ENCODE measurements around the gene DPF3.

DPF3 gene

GRCh38 chr14:72891666-72892102, 2.2 kb downstream of the DPF3 start:
- H3K4me3 ChIP-seq (replicated peaks; ENCODE audit: low read depth, low read length), result peak overlapping the region; percentile 83
- no peak for DNase-seq (ENCODE audit: low read depth)
- TF ChIP-seq, protein P1, sequence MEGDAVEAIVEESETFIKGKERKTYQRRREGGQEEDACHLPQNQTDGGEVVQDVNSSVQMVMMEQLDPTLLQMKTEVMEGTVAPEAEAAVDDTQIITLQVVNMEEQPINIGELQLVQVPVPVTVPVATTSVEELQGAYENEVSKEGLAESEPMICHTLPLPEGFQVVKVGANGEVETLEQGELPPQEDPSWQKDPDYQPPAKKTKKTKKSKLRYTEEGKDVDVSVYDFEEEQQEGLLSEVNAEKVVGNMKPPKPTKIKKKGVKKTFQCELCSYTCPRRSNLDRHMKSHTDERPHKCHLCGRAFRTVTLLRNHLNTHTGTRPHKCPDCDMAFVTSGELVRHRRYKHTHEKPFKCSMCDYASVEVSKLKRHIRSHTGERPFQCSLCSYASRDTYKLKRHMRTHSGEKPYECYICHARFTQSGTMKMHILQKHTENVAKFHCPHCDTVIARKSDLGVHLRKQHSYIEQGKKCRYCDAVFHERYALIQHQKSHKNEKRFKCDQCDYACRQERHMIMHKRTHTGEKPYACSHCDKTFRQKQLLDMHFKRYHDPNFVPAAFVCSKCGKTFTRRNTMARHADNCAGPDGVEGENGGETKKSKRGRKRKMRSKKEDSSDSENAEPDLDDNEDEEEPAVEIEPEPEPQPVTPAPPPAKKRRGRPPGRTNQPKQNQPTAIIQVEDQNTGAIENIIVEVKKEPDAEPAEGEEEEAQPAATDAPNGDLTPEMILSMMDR (IDR thresholded peaks at IDR 0.05; ENCODE audit: low read length, missing control alignments), result no peak

DNA sequence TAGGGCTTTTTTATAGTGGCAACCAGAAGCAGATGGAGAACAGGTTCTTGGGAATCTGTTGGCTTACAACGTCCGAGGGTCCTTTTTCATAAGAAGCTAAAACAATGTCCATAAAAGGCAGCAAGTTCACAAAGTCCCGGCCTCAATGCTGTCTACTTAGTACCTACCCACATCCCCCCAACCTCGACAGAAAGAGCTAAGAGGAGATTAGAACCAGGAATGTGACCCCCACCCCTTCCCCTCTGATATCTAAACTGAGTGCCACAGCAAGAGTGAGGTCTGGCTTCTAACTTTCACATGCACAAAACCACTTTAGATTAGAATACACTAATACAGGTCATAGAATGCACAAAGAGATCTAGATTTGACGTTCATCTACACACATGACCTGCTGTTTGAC, 4.5 kb downstream of the DPF3 start:
- H3K4me3 ChIP-seq (replicated peaks; ENCODE audit: low read depth, low read length), result no peak overlapping the region
- no peak for DNase-seq (ENCODE audit: low read depth)
- TF ChIP-seq, protein P1 (IDR thresholded peaks at IDR 0.05; ENCODE audit: low read length, missing control alignments), result no peak

GRCh38 chr14:72888636-72889201, 5.2 kb downstream of the DPF3 start:
- H3K4me3 ChIP-seq (replicated peaks; ENCODE audit: low read depth, low read length), result no peak overlapping the region
- no peak for DNase-seq (ENCODE audit: low read depth)
- TF ChIP-seq, protein P1 (IDR thresholded peaks at IDR 0.05; ENCODE audit: low read length, missing control alignments), result no peak

- no peak for DNase-seq (ENCODE audit: low read depth)
- TF ChIP-seq, protein P1 (IDR thresholded peaks at IDR 0.05; ENCODE audit: low read length, missing control alignments), result no peak
- H3K4me3 ChIP-seq (replicated peaks; ENCODE audit: low read depth, low read length), result no peak overlapping the region
These were observed 5.7 kb downstream of the DPF3 start for GRCh38 chr14:72888192-72888591.

- TF ChIP-seq, protein P1 (IDR thresholded peaks at IDR 0.05; ENCODE audit: low read length, missing control alignments), result no peak
- DNase-seq (ENCODE audit: low read depth), result no peak
- H3K4me3 ChIP-seq (replicated peaks; ENCODE audit: low read depth, low read length), result no peak overlapping the region
These were observed 6.4 kb downstream of the DPF3 start for GRCh38 chr14:72887514-72887913.

DNA sequence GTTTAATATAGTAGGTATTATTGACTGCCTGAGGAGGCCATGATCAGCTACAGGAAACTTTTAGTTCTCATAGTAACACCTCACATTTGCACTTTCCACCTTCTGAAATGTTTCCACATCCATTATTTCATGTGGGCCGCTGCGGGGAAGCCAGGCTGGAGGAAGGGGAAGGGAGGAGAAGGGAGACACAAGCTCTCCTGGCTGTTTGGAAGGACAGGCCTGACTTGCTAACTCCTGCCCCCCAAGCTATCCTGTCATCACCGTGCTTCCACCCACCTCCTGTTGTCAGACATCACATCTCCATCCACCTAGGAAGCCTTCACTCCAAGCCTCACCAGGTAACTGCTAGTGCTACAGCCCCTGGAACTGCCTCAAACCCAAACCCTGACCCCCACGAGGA, 9.5 kb downstream of the DPF3 start:
- no peak for DNase-seq (ENCODE audit: low read depth)
- no peak overlapping the region for H3K4me3 ChIP-seq (replicated peaks; ENCODE audit: low read depth, low read length)
- TF ChIP-seq, protein P1 (IDR thresholded peaks at IDR 0.05; ENCODE audit: low read length, missing control alignments), result no peak

GRCh38 chr14:72883961-72884360, 9.9 kb downstream of the DPF3 start:
- H3K4me3 ChIP-seq (replicated peaks; ENCODE audit: low read depth, low read length), result no peak overlapping the region
- peak; percentile 75 for DNase-seq (ENCODE audit: low read depth)
- TF ChIP-seq, protein P1 (IDR thresholded peaks at IDR 0.05; ENCODE audit: low read length, missing control alignments), result no peak

Data from fibroblast of pulmonary artery (primary cell).